SW480 (cell line): ENCODE results near the gene FGF19.
A peak's percentile ranks its signal among the peaks of the same experiment; 100 is the strongest.

Source experiments
- DNase-seq: peaks from one replicate; pipeline ENCODE4 v3.0.0-alpha.2; 2016; ENCODE audit warnings: low spot score

Gene FGF19

DNA sequence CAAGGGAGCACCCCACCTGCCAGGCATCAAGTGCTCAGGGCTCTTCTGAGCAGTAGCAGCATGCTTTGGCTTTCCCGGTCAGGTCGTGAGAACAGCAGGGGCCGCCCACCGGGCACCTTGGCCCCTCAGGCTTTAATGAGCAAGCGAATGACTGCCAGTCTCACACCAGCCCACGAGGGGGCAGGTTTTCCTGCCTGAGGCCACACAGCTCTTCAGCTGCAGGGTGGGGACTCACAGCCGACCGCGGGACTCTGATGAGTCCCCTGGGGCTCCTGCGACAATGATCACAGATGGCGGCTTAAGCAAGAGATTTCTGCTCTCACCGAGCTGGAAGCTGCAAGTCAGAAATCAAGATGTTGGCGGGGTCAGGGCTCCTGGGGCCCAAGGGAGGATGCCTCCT is 14.3 kb upstream of the FGF19 start:
- DNase-seq = peak; percentile 83

DNA sequence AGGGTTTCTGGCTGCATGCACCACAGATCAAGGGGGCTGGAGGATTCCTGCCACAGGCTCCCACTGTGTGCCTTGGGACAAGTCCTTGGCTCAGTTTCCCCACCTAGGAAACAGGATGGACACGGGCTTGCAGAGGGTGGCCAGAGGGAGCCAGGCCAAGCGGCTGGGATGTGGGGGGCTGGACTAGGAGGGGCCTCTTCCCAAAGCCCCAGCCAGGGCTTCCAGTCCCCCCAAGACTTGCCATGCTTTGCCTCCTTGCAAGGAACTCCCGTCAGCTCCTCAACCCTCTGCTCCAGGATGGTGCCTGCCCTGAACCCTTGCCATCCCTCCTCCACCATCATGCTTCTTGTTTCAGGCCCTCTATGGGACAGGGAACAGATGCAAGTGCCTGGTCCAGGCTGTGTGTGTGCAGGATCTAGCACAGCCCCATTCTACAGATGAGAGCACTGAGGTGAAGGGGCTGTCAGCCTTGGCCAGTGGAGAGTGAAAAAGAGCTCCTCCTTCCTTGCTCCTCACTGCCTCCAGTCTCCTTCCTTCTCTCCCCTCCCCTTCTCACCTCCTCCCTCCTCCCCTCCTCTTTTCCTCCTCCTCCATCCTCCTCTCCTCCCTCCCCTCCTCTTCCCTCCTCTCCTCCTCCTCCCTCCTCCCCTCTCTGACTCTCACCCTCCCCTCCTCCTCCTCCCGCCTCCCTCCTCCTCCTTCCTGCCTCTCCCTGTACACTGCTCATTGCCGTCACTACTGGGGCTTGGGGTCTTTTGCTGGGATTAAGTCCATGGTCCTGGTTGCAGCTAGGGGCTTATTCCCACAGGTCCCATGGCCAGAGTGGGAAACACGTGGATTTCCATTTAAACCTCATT is 13.3 kb upstream of the FGF19 start:
- DNase-seq = no peak

GRCh38 chr11:69716099-69716498 is 12.3 kb upstream of the FGF19 start:
- DNase-seq = no peak

- DNase-seq = no peak
These were observed 11.6 kb upstream of the FGF19 start for GRCh38 chr11:69715446-69715845.

DNA sequence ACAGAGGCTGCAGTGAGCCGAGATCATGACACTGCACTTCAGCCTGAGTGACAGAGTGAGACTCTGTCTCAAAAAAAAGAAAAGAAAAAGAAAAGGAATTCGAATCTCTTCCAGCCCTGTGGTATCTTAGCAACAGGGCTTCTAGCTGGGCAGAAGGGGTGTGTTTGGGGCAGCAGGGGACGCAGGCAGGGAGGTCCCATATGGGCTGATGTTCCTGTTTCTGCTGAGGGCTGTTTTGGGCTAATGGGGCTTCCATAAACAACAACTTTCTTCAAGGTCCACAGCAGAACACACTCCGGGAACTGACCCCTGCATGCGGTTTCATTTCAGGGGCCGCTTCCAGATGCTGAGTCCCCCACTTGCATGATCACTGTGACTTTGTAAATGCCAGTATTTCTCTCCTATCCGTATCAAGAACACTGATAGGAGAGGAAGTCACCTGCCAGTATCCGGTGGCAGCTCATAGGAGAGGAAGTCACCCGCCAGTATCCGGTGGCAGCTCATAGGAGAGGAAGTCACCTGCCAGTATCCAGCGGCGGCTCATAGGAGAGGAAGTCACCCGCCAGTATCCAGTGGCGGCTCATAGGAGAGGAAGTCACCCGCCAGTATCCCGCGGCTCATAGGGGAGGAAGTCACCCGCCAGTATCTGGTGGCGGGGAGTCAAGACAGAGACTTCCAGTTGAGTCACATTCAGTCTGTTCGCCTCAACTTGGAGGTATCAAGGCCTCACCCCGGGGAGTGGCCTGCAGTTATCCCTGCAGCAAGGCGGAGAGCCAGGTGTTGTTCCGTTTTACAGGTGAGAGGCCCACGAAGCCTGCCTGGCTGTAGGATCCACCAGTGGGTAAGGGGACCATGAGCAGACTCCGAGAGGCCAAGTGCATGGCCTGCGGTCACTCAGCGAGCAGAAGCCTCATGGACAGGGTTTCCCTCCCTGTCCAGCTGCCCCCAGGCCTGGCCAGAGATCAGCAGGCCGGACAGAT is 8.3 kb upstream of the FGF19 start:
- DNase-seq = no peak

- no peak for DNase-seq
These were observed 5.0 kb upstream of the FGF19 start for GRCh38 chr11:69708736-69709401.

- peak; percentile 39 for DNase-seq
These were observed 3.4 kb upstream of the FGF19 start for GRCh38 chr11:69707176-69707575.

DNA sequence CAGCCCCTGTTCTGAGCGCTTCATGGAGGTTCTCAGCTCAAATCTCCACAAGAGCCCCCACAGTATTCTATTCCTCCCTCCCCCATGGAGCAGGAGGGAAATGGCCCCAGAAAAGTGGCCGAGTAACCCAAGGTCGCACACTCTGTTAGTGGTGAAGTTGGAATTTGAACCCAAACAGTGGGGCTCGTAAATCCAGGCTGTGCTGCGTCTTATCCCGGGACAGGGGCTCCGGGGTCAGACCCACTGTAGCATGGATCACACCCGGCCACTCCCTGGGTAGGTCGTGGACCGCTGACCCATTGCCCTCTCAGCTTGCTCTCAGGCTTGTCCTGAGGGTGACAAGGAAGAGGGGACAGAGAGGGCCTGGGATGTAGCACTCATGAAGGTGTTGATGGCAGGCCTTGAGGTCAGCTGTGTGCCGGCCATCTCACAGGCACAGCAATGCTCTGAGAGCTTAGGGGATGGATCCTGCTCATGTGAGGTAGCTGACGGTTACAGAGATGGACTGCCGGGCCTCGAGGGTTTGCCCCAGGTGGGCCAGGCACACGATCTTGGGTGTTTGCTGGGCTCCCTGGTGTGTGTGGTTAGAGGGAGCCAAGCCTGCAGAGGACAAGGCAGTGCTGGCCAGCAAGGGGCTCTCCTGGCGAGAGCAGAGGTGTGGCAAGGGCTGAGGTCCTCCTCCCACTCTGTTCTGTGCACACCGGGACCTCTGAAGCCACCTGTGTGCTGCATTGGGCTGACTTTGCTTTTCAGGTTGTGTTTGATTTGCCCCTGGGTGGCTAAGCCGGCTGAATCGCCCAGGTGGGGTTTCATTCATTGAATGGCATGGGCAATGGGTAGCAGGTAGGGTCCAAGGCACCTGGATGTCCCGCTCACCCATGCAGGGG is 2.3 kb upstream of the FGF19 start:
- DNase-seq = no peak

DNA sequence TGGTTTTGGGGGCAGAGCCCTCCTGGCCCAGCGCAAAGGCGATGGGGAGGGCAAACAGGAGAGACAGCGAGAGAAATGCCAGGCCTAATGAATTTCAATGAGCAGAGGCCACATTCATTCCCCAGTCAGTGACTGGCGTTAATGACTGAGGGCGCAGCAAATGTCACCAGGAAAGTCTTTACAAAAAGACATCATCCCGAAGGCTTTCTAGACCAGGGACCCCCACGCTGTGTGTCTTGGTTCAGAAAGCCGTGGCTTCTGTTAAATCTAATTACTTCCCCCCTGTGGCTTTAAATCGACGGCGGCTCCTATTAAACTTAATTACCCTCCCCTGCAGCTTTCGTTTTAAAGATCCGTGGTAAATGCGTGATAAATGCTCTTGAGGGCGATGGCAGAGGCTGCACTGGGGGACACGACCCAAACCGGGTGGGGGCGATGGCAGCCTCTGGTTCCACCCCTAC is 1.6 kb upstream of the FGF19 start:
- no peak for DNase-seq

DNA sequence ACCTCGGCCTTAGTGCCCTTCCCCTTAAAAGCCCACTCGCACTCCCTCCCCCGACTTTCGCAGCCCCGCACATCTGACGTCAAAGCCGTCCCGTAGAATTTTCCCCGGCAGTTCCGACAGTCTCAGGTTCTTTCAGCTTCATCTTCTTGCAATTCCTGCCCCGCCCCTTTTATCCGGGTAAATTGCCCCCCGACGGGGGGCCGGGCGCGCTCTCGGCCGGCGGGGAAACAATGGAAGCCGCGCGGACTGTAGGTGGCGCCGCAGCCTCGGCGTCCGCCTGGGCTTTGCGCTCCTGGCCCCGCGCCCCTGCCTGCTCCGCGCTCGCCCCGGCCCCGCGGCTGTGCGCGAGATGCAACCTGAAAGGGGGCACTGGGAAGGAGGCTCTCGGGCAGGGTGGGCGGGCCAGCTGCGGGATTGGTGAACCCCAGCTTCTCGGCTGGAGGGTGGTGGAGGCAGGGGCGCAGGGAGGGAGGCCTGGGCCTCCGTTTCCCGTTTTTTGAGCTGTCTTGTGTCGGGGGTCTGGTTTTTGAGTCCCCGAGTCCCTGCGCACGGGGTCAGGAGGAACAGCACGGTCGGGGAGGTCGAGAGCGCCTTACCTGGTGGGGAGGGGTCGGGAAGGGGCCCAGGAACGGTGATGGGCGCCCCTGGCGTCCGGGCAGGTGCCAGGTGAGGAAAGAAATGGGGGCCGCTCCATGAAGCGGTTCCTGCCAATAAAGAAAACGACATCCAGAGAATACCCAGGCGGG is 859 bp upstream of the FGF19 start:
- DNase-seq = peak; percentile 86

DNA sequence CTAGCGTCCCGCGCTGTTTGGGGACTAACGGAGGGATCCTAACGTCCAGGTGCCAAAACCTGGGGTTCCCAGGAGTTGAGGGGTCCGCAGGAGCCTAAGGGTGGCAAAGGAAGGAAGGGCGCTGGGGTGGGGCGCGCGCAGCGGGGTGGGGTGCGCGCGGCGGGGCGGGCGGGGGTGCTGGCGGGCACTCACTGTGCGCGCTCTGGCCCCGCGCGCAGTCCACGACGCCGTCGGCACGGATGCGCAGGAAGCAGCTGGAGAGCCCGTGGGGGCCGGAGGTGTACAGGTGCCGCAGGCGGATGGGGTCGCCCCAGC is 412 bp downstream of the FGF19 start:
- DNase-seq = no peak

GRCh38 chr11:69702769-69703452 is 911 bp downstream of the FGF19 start:
- DNase-seq = peak; percentile 68

DNA sequence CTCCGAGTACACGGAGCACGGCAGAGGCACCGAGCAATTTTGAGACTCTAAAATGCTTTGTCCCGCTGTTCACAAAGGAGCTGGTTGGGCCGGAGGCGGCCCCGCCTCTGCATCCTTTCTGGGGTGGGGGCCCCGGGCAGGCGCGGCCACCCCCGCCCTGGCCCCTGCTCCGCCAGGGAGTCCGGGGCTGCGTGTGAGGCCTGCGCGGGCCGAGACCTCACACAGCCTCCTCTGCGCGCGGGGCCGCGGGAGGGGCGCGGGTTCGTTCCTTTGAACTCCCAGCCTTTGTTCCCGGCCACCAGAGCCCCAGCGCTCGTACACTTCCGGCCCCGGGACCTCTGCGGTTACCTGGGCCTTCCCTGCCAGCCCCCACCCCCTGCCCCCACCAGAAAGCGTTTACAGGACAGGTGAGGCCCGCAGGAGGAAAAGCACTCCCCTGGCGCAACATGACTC is 1.6 kb downstream of the FGF19 start:
- peak; percentile 96 for DNase-seq

- DNase-seq = peak; percentile 83
These were observed 3.3 kb downstream of the FGF19 start for GRCh38 chr11:69700278-69701140.

GRCh38 chr11:69699213-69699612 is 4.6 kb downstream of the FGF19 start:
- DNase-seq = no peak

DNA sequence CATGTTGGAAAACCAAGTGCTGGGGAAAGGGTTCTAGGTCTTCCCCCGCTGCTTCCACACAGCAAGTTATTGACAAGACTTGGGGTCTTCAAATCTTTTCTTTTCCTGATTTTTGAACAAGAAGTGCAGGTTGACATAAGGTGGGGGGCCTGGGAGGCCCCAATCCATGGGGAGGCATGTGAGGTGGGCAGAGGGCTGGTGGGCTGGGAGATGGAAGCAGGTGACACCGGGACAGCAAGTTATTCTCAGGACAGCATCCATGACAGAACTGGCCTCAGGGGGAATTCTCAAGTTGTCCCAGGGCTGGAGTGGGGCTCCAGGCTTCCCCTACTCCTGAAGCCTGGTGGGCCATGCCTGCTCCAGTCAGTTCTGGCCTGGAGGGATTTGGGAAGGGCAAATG is 5.5 kb downstream of the FGF19 start:
- DNase-seq = no peak

DNA sequence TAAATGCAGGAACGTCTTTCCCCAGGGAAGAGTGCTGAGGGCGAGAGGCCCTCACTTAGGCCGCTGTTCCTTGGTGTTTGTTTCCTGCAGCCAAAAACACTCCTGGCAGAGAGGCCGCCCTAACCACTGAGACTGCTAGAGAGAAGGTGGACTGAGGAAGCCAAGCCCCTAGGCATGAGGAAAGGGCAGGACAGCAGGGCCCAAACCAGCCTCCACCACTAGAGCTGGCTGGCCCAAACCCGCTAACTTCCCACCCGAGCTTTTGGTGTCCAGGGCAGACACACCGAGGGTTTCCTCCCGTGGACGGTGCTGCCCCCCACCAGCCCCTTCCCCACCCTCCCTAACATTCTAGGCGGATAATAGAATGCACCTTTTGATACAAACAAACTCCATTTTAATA is 6.0 kb downstream of the FGF19 start:
- DNase-seq = no peak

GRCh38 chr11:69697469-69697843 is 6.4 kb downstream of the FGF19 start:
- no peak for DNase-seq
